Erythroblast (primary cell): ENCODE data around the gene MADD.

Source experiments
- DNase-seq, 2 experiments: peaks; one replicate each; lab custom pipeline; 2025; lab: John Stamatoyannopoulos, UW
- GATA1 ChIP-seq: IDR thresholded peaks from 2 replicates; pipeline ENCODE4 v1.6.1; 2011; ENCODE audit warnings: low read depth, mild to moderate bottlenecking, control low read depth, low read length, moderate library complexity
- POLR2A ChIP-seq: IDR thresholded peaks from 2 replicates; pipeline ENCODE4 v1.6.1; 2011; ENCODE audit warnings: mild to moderate bottlenecking, low read length

MADD gene

DNA sequence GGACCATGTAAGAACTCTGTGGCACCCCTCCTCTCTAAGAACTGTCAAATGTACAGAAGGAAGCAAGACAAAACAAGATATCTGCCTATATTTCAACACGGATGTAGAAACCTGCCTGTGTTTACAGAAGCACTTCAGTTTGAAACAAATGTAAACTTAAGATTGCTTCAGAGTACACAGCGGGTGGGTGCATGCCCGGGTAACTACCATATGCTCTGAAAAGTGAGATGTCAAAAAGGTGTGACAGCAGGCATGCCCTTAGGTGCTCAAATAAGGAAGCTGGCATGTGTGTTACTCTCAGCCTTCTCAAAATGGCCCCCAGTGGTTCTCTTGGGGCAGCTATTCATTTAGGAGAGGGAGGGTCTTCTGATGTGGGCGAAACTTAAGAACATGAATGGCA is 26.5 kb upstream of the MADD start:
- no peak for DNase-seq
- TF ChIP-seq GATA1 = no peak
- TF ChIP-seq POLR2A = no peak

DNA sequence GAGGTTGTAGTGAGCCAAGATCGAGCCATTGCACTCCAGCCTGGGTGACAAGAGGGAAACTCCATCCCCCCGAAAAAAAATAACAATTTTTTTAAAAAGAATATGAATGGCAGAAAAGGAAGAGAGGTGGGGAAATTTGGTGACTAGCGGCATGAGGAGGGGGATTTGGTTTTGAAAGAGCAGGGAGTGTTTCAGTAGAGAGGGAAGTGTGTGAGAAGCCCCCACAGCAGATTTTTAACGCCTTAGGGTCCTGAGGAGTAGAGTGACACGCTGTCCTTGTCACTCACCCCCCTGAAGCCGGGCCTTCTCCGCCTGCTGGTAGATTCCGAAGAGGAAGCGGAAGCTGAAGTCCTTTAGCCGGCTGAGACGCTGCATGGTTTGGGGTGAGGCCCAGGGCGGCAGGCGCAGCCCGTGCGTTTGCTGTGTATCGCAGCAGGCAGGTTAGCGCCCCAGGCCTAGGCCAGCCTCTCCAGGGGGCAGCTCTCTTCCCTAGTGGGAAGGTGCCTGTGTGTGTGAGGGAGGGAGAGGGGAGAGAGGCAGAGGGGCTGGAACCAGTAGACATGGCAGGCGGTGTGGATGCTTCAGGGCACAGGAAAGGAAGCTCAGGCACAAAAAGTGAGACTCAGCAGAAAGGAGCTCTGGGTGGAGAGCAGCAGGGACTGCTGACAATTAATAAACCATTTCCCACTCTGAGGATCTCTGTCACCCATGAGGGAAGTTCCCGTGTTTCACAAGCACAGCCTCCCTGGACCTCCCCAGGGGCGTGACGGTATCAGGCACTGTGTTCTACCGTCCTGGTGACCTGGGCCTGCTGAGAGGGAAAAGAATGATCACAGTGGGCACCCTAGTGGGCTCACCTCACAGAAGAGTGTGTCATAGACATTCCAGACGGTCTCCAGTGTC is 25.2 kb upstream of the MADD start:
- TF ChIP-seq GATA1 (no peak), POLR2A (no peak)
- no peak for DNase-seq

DNA sequence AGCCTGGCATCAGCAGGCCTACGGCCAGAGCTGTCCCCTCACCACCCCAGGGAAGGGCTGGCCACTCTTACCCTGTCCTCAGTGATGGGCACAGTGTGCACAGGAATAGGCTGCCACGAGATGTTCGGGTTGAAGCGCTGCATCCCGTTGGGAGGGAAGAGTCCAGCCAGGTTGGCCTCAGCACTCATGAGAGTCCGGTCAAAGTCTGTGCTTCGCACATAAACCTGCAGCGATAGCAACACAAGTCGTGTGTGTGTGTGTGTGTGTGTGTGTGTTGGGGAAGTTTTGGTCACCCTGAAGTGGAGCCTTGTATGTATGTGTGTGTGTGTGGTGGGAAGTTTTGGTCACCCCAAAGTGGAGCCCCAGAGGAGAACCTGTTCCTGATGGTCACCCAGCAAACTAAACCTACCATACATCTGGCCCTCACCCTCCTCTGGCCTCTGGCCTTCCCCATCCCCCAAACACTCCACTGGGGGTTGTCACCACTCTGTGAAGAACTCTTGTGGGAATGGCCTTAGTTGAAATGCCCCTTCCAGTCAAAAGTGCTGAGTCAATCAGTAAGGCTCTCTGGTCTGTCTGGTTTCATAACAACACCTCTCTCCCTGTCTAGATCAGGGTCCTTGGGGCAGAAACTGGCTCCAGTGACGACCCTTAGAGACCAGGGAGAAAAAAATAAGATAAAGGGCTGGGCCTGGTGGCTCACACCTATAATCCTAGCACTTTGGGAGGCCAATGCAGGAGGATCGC is 24.1 kb upstream of the MADD start:
- no peak for DNase-seq
- TF ChIP-seq POLR2A = no peak
- no peak for TF ChIP-seq GATA1

GRCh38 chr11:47247502-47247901 is 22.4 kb upstream of the MADD start:
- no peak for DNase-seq
- TF ChIP-seq GATA1 = no peak
- TF ChIP-seq POLR2A = no peak

DNA sequence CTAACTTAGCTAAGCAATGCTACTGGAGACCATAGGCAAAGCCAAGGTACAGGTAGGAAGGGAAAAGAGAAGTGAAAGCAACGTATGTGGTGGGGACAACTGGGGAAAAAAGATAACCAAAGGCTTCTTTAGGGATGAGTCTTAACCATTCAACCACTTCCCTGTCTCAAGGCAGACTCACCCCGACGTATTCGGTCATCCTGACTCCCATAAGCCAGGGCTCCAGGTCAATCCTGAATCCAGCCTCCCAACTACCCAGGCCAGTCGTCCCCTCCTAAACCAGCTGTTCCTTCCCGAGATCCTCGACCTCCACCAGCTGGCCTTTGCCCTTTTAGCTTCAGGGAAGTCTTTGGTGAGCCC is 21.6 kb upstream of the MADD start:
- no peak for DNase-seq

GRCh38 chr11:47248664-47249377 is 21.1 kb upstream of the MADD start, which contains the start of gene ACP2:
ACP2 (minus strand) TSS chr11:47248814; CDS start chr11:47248789, 25 bp downstream.
- peak; percentile 95 to 96 for DNase-seq
- TF ChIP-seq GATA1 (no peak), POLR2A (peak; percentile 93)

More for the DNA sequence above, 21.6 kb upstream of the MADD start:
- TF ChIP-seq POLR2A (no peak), GATA1 (no peak)

GRCh38 chr11:47249378-47249715 is 20.6 kb upstream of the MADD start:
- TF ChIP-seq GATA1 (no peak), POLR2A (no peak)
- DNase-seq = no peak

DNA sequence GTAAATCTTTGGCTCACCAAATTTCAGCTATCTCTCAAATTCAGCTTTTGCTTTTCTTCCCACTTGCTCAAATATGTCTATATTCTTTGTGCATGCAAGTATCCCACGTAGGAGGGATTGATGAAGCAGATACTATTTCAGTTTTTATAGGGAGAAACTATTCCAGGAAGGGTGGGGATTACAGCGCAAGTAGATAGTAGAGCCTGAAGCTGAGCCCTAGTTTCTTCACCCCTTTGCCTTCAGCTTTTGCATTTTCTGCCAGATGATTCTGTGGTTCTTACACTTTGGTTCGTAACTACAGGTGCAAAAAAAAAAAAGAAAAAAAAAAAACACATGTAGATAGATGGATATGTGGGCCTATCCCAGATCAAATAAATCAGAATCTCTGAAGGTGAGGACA is 18.2 kb upstream of the MADD start:
- DNase-seq = no peak
- TF ChIP-seq POLR2A (no peak), GATA1 (no peak)

DNA sequence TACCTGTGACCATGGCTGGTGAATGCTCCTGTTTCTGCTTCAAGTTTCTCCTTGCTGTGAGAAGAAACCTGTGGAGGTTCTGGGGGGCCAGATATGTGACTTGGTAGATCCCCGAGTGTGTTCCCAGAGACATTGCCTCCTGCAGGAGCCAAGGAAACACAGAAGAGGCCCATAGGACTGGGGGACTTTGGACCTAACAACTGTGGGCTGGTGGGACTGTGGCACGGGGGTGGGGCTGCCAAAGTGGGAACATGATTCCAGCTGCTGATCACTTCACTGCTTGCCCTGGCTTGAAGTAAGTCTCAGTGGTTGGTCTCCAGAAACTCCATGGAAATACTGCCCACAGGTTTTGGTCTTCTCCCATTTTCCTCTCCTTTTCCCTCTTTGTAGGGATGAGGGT is 16.3 kb upstream of the MADD start:
- DNase-seq = no peak
- TF ChIP-seq GATA1 (no peak), POLR2A (no peak)

- TF ChIP-seq GATA1 = no peak
Observed at GRCh38 chr11:47254386-47254785, 15.5 kb upstream of the MADD start.

DNA sequence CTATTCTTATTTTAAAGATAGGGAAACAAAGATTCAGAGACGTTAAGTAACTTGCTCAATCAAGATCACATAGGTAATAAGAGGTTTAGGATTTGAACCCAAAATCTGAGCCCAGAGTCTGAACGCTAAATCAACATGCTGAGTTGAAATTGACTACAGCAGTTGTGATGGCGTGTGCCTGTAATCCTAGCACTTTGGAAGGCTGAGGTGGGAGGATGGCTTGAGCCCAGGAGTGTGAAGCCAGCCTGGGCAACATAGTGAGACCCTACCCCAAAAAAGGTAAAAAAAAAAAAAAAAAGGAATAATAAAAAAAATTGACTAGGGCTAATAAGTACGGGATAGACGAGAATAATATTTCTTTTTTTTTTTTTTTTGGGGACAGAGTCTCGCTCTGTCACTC is 13.6 kb upstream of the MADD start:
- TF ChIP-seq GATA1 = no peak
- no peak for TF ChIP-seq POLR2A
- no peak for DNase-seq

More at GRCh38 chr11:47254386-47254785, 15.5 kb upstream of the MADD start:
- no peak for DNase-seq

DNA sequence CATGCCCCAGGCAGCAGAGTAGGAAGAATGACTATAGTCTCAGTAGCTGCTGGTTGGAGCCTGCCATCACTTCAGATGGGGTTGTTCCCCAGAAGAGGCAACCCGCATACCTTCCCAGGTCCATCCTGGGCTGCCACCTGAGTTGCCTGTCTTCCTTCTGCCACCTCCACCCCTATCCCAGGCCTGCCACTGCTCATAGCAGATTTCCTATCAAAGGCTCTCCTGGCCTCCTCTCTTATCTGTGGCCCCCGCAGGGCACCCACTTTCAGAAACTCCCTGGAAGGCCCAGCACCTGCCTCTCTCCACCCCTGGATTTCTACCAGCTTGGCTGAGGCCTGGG is 12.8 kb upstream of the MADD start:
- DNase-seq = no peak
- no peak for TF ChIP-seq GATA1
- no peak for TF ChIP-seq POLR2A

DNA sequence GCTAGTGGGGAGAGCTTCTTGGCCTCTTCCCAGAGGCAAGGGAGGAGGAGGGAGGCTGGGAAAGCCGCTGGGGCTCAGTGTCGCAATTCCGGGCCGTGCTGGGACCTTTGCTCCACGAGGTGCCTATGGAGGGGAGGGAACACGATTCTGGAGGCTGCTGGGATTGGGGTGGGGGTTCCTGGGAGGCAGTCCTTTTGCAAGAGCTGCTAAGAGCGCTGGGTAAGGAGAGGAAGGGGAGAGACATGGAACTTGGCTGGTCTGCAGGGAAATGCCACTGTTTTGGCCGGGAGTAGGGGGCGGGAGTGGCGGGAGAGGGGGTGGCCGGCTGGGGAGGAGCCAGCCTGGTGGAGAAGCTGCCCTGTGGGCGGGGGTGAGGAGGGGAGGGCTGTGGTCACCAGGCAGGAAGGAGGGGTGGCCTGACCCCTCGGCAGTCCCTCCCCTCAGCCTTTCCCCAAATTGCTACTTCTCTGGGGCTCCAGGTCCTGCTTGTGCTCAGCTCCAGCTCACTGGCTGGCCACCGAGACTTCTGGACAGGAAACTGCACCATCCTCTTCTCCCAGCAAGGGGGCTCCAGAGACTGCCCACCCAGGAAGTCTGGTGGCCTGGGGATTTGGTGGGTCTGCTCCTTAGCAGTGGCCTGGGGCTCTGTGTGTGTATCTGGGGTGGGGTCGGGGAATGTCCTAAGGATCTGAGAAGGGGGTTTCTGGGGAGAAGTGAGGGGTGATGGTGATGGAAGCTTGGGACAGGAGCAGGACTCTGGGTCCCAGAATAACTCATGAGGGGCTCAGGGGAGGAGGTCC is 12.2 kb upstream of the MADD start, which contains the start of gene NR1H3:
Gene NR1H3 (plus strand): TSS at position 480 of the 800 bp plus-strand sequence. CDS start 1,221 bp downstream, outside the sequence.
- no peak for TF ChIP-seq POLR2A
- no peak for TF ChIP-seq GATA1
- DNase-seq = peak; percentile 43 to 49
